Esophagus (tissue), 2 donors: Measurements from ENCODE around the gene HIGD1B. TPM values are rescaled to one million over a fixed set of nuclear protein-coding genes. Genes with fewer than 3 reads are reported as not detected.

ENCODE experiments used
- H3K27ac ChIP-seq, 2 donors: one replicate each; pipeline ENCODE4 v1.5.1; 2013; ENCODE audit warnings: low read depth in 2 of 2, mild to moderate bottlenecking in 2 of 2, inconsistent platforms in 1 of 2, low read length in 1 of 2, moderate library complexity in 1 of 2
- H3K27me3 ChIP-seq, 2 donors: one replicate each; pipeline ENCODE4 v1.6.1; 2013; ENCODE audit warnings: low read length in 2 of 2, control low read depth in 1 of 2, mild to moderate bottlenecking in 1 of 2; ENCODE audit not compliant: insufficient read depth in 2 of 2, control insufficient read depth in 1 of 2
- H3K36me3 ChIP-seq, 2 donors: one replicate each; pipeline ENCODE4 v1.6.1; 2013; ENCODE audit warnings: low read length in 1 of 2; ENCODE audit not compliant: control insufficient read depth in 2 of 2, insufficient read depth in 2 of 2
- H3K4me1 ChIP-seq, 2 donors: one replicate each; pipeline ENCODE4 v1.6.1; 2013; ENCODE audit warnings: low read length in 1 of 2; ENCODE audit not compliant: control insufficient read depth in 2 of 2, insufficient read depth in 2 of 2
- H3K4me3 ChIP-seq, 2 donors: one replicate each; pipeline ENCODE4 v1.5.1; 2013; ENCODE audit warnings: low read length in 2 of 2, mild to moderate bottlenecking in 2 of 2, low read depth in 1 of 2, moderate library complexity in 1 of 2
- H3K9me3 ChIP-seq, 2 donors: one replicate each; pipeline ENCODE4 v1.6.1; 2013; ENCODE audit warnings: mild to moderate bottlenecking in 2 of 2, low read depth in 1 of 2, low read length in 1 of 2, moderate library complexity in 1 of 2; ENCODE audit not compliant: control insufficient read depth in 2 of 2, insufficient read depth in 1 of 2
- WGBS, 2 donors: extraction: QIAGEN DNeasy Blood & Tissue Kit; methylation state at CpG; one replicate each; pipeline ENCODE4 v1.1.7; 2013; 5-methylcytosine and 5-hydroxymethylcytosine counted together
- polyA plus RNA-seq, 2 donors: library from polyadenylated mRNA; stranded (reverse); fragments of 200-250 nt; gene quantifications; one replicate each; pipeline ENCODE4 v1.2.3, GENCODE V29; 2013
- donor health status: healthy with polysubstance abuse.
- donor health status: Bipolar disorder and iron deficiency.

HIGD1B gene
- polyA plus RNA-seq, 2 donors: 2.8 to 3.5 TPM

DNA sequence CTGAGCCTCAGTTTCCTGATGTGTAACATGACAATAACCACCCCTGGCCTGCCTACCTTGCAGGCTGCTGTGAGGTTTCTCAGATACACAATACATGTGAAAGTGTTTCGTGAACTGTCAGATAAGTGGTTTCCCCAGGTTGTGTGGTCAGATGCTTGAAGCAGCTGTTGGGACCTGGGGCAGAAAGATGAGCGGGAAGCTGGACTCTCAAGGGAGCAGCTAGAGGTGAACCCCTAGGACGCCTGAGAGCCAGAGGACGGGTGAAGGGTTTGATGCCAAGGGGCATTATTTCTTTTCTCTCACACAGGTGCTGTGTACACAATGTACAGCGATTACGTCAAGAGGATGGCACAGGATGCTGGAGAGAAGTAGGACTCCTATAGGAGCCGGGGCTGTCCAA is 2.3 kb downstream of the HIGD1B start:
- Histone ChIP-seq H3K4me1 (no peaks in the 10 kb centered on the region), H3K4me3 (no peak overlapping the region), H3K9me3 (no peaks in the 10 kb centered on the region), H3K27ac (no peak overlapping the region), H3K36me3 (peaks cover 21 to 42% of the 10 kb centered on the region in 2 donors), H3K27me3 (no peaks in the 10 kb centered on the region)
- WGBS, 2 donors: 73 to 86% methylated on average over 7 of the region's 7 CpGs

DNA sequence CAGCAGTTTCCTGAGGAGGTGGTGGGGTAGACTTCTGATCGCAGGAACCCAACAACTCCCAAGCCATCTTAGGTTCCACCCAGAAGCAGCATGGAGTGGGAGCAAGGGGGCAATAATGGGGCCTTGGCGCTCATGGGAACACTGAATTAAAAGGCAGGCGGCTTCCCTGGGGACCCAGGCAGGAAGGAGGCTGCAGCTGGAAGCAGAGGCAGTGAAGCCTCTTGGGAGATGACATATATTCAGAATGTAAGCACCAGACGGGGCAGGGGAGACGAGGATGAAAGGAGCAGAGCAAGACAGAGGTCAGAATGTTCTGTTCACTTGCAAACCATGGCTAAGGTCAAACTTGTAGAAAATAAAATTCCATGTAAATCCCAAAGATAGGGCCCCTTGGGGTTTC is 2.9 kb downstream of the HIGD1B start:
- 81 to 88% methylated on average over 5 of the region's 5 CpGs for WGBS, 2 donors
- Histone ChIP-seq H3K27me3 (no peaks in the 10 kb centered on the region), H3K27ac (no peak overlapping the region), H3K36me3 (peaks cover 21 to 43% of the 10 kb centered on the region in 2 donors), H3K4me3 (no peak overlapping the region), H3K9me3 (no peaks in the 10 kb centered on the region), H3K4me1 (no peaks in the 10 kb centered on the region)

- Histone ChIP-seq H3K27me3 (no peaks in the 10 kb centered on the region), H3K27ac (no peak overlapping the region), H3K4me1 (no peaks in the 10 kb centered on the region), H3K36me3 (peaks cover 35 to 54% of the 10 kb centered on the region in 2 donors), H3K9me3 (no peaks in the 10 kb centered on the region), H3K4me3 (no peak overlapping the region)
- 94 to 96% methylated on average over 5 of the region's 5 CpGs for WGBS, 2 donors
Measured at GRCh38 chr17:44854192-44854591, 6.5 kb downstream of the HIGD1B start.

DNA sequence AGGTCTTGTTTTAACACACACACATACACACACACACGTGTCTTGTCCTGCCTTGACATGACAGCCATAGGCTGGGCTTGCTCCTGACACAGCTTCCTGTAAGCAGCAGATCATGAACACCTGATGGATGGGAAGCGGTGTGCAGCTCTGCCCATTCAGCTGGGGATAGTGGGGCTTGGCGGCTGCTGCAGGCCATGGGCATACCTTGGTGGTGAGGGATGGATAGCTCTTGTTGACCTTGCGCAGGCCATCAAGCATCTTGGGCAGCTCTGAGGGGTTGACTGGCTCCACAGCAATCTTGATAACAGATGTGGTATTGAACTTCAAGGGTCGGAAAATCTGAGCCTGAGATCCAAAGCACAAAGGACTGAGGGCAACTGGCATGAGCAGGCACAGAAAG is 12.0 kb downstream of the HIGD1B start:
- WGBS, 2 donors: 83 to 93% methylated on average over 5 of the region's 5 CpGs
- no peak overlapping the region for H3K27ac ChIP-seq
- no peaks in the 10 kb centered on the region for H3K27me3 ChIP-seq
- no peaks in the 10 kb centered on the region for H3K9me3 ChIP-seq
- peaks cover 31 to 43% of the 10 kb centered on the region in 2 donors for H3K36me3 ChIP-seq
- no peak overlapping the region for H3K4me3 ChIP-seq
- no peaks in the 10 kb centered on the region for H3K4me1 ChIP-seq

GRCh38 chr17:44862278-44862914 is 14.7 kb downstream of the HIGD1B start:
- no peaks in the 10 kb centered on the region for H3K27me3 ChIP-seq
- H3K9me3 ChIP-seq: no peaks in the 10 kb centered on the region
- 87 to 93% methylated on average over 9 of the region's 9 CpGs for WGBS, 2 donors
- H3K4me3 ChIP-seq: no peak overlapping the region
- H3K27ac ChIP-seq: no peak overlapping the region
- no peaks in the 10 kb centered on the region for H3K4me1 ChIP-seq
- peaks cover 19 to 39% of the 10 kb centered on the region in 2 donors for H3K36me3 ChIP-seq

DNA sequence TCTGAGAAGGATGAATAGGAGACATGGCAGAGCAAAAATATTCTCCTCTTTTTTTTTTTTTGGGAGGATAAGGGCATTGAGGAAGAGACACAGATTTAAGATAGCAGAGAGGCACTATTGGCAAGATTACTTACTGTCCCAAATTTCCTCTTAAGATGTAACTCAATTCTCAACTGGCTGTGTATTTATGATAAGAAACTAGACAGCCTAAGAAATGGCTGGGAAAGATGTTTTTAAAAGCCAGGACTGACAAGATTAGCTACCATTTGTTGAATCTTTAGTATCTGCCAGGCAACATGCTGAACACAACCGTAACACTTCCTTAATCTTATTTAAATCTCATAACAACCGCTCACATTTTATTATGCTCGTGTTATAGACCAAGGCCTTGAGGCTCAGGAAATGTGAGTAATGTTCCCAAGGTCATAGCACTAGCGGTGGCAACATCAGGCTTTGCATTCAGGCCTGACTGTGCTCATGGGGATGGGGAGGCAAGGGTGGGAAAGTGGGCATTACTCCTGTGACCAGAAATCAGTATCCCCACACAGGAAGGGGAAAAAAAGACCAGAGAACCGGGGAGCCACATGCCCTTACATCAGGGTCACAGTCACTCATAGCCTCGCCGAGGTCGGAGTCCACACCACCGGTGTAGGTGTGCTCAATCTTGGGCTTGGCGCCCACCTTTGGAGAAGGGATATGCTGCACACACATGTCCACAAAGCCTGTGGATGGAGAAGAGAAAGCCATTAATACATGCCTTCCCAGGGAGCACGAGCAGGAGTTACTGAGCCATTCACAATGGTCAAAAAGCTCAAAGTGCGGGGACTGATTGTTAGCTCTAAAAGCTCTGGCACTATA is 15.6 kb downstream of the HIGD1B start:
- Histone ChIP-seq H3K27ac (no peak overlapping the region), H3K9me3 (no peaks in the 10 kb centered on the region)
- WGBS, 2 donors: 80 to 88% methylated on average over 12 of the region's 12 CpGs

GRCh38 chr17:44864831-44865230 is 17.1 kb downstream of the HIGD1B start:
- Histone ChIP-seq H3K36me3 (peaks cover 10 to 36% of the 10 kb centered on the region in 2 donors), H3K9me3 (no peaks in the 10 kb centered on the region), H3K4me3 (no peak overlapping the region), H3K4me1 (no peaks in the 10 kb centered on the region), H3K27me3 (no peaks in the 10 kb centered on the region), H3K27ac (no peak overlapping the region)
- WGBS, 2 donors: 67 to 69% methylated on average over 10 of the region's 10 CpGs

More for the DNA sequence above, 15.6 kb downstream of the HIGD1B start:
- no peak overlapping the region for H3K4me3 ChIP-seq
- no peaks in the 10 kb centered on the region for H3K27me3 ChIP-seq
- H3K4me1 ChIP-seq: no peaks in the 10 kb centered on the region
- H3K36me3 ChIP-seq: peaks cover 18 to 42% of the 10 kb centered on the region in 2 donors

GRCh38 chr17:44865231-44865660 is 17.6 kb downstream of the HIGD1B start:
- Histone ChIP-seq H3K36me3 (peaks cover 6 to 32% of the 10 kb centered on the region in 2 donors), H3K27me3 (no peaks in the 10 kb centered on the region), H3K27ac (no peak overlapping the region), H3K4me3 (no peak overlapping the region), H3K9me3 (no peaks in the 10 kb centered on the region), H3K4me1 (no peaks in the 10 kb centered on the region)
- WGBS, 2 donors: 54 to 56% methylated on average over 1 of the region's 1 CpG

DNA sequence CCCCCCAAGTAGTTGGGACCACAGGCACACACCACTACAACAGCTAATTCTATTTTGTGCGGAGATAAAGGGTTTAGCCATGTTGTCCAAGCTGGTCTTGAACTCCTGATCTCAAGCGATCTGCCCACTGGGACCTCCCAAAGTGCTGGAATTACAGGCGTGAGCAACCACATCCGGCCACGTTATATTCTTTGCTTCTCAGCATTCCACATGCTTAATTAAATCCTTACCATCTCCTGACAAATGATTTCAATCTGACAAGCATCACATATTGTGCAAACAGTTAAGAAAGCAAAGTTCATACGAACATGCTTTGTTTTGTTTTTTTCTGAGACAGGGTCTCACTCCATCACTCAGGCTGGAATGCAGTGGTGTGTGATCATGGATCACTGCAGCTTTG is 18.2 kb downstream of the HIGD1B start:
- H3K27ac ChIP-seq: no peak overlapping the region
- H3K4me1 ChIP-seq: no peaks in the 10 kb centered on the region
- H3K27me3 ChIP-seq: no peaks in the 10 kb centered on the region
- 80 to 86% methylated on average over 6 of the region's 6 CpGs for WGBS, 2 donors
- no peaks in the 10 kb centered on the region for H3K9me3 ChIP-seq
- H3K4me3 ChIP-seq: no peak overlapping the region
- peaks cover 3 to 33% of the 10 kb centered on the region in 2 donors for H3K36me3 ChIP-seq
